Left ventricle myocardium inferior (tissue), 1 donor: Measurements from ENCODE around the gene C16orf96. TPM values are rescaled to one million over a fixed set of nuclear protein-coding genes. Genes with fewer than 3 reads are reported as not detected.

Source experiments
- DNase-seq: peaks from one replicate; pipeline ENCODE4 v3.0.0-alpha.2; 2020
- H3K27ac ChIP-seq: fragments of 200-600 bp; replicated peaks from 2 replicates; pipeline ENCODE4 v1.8.0; 2021
- H3K27me3 ChIP-seq: fragments of 200-600 bp; 2 replicates; pipeline ENCODE4 v1.8.0; 2021; ENCODE audit warnings: low read depth
- H3K36me3 ChIP-seq: fragments of 200-600 bp; 2 replicates; pipeline ENCODE4 v1.8.0; 2021
- H3K4me1 ChIP-seq: fragments of 200-600 bp; 2 replicates; pipeline ENCODE4 v1.8.0; 2021
- H3K4me3 ChIP-seq: fragments of 200-600 bp; 2 replicates; pipeline ENCODE4 v1.8.0; 2021; ENCODE audit warnings: mild to moderate bottlenecking, moderate library complexity
- H3K9me3 ChIP-seq: fragments of 200-600 bp; replicated peaks from 2 replicates; pipeline ENCODE4 v1.8.0; 2021
- CTCF ChIP-seq: fragments of 200-600 bp; IDR thresholded peaks from 2 replicates; pipeline ENCODE4 v1.8.0; 2021; ENCODE audit warnings: antibody characterized with exemption, mild to moderate bottlenecking, borderline replicate concordance
- intact Hi-C: fragments of 100-400 bp; cut with micrococcal nuclease; formaldehyde crosslinking; loops from one replicate; pipeline ENCODE4 v1.11.0; 2022
- total RNA-seq: library from RNA; stranded (reverse); fragmentation: NEBNext Ultra II Directional; extraction: Animal tissue kit (Norgen Biotek cat#: 25700); gene quantifications from one replicate; pipeline ENCODE4 v1.2.1, GENCODE V29; 2021
- donor health status: DM: no; HTN: yes; CAD: no; lungs with severe emphysema.

Gene C16orf96
- total RNA-seq, 1 donor from 2014 or later: 0.08 TPM

- Histone ChIP-seq H3K4me3 (no peak overlapping the region), H3K27ac (no peak overlapping the region), H3K36me3 (no peaks in the 10 kb centered on the region), H3K27me3 (peaks cover 2% of the 10 kb centered on the region), H3K9me3 (no peaks in the 10 kb centered on the region), H3K4me1 (no peaks in the 10 kb centered on the region)
- intact Hi-C loops: no loop called here
- TF ChIP-seq CTCF: no peak
- no peak for DNase-seq
Observed at GRCh38 chr16:4576008-4576407, 19.9 kb downstream of the C16orf96 start.

GRCh38 chr16:4578961-4579530, 22.9 kb downstream of the C16orf96 start:
- intact Hi-C loops: no loop called here
- Histone ChIP-seq H3K36me3 (no peaks in the 10 kb centered on the region), H3K9me3 (no peaks in the 10 kb centered on the region), H3K4me3 (no peak overlapping the region), H3K27ac (no peak overlapping the region), H3K4me1 (no peaks in the 10 kb centered on the region), H3K27me3 (no peaks in the 10 kb centered on the region)
- no peak for DNase-seq
- TF ChIP-seq CTCF: no peak

DNA sequence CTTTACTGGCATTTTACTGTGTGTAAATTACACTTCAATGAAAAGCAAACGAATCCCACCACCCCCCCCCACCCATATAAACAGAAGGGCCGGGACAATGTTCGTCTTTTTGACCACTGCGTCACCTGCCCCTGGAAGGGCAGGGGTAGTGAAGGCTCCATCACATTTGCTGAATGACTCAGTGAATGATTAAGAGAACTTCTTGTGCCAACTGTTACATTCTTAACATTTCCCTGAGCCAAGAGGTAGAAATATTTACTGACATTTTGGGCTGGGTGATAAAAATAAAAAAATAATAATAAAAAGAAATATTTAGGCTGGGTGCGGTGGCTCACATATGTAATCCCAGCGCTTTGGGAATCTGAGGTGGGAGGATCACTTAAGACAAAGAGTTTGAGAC, 24.1 kb downstream of the C16orf96 start:
- H3K4me1 ChIP-seq: no peaks in the 10 kb centered on the region
- H3K36me3 ChIP-seq: no peaks in the 10 kb centered on the region
- DNase-seq: no peak
- no peak overlapping the region for H3K27ac ChIP-seq
- TF ChIP-seq CTCF: no peak
- H3K27me3 ChIP-seq: peaks cover under 1% of the 10 kb centered on the region
- no peak overlapping the region for H3K4me3 ChIP-seq
- intact Hi-C loops: no loop called here
- no peaks in the 10 kb centered on the region for H3K9me3 ChIP-seq

- Histone ChIP-seq H3K9me3 (peaks cover 11% of the 10 kb centered on the region), H3K27ac (no peak overlapping the region), H3K4me1 (no peaks in the 10 kb centered on the region), H3K27me3 (peaks cover 26% of the 10 kb centered on the region), H3K4me3 (no peak overlapping the region), H3K36me3 (no peaks in the 10 kb centered on the region)
- no peak for TF ChIP-seq CTCF
- no peak for DNase-seq
- intact Hi-C loops: no loop called here
Observed at GRCh38 chr16:4583906-4584305, 27.8 kb downstream of the C16orf96 start.

- no peak for DNase-seq
- no peaks in the 10 kb centered on the region for H3K4me1 ChIP-seq
- no peak overlapping the region for H3K27ac ChIP-seq
- peaks cover 26% of the 10 kb centered on the region for H3K27me3 ChIP-seq
- H3K9me3 ChIP-seq: peaks cover 11% of the 10 kb centered on the region
- H3K36me3 ChIP-seq: no peaks in the 10 kb centered on the region
- intact Hi-C loops: no loop called here
- no peak overlapping the region for H3K4me3 ChIP-seq
- no peak for TF ChIP-seq CTCF
Observed at GRCh38 chr16:4586291-4586690, 30.2 kb downstream of the C16orf96 start.
